Tibial nerve (tissue), 4 donors: ENCODE measurements around the gene GABRB1. TPM values are rescaled to one million over a fixed set of nuclear protein-coding genes. Genes with fewer than 3 reads are reported as not detected.

Experiments used
- DNase-seq, 2 donors: peaks; one replicate each; pipeline ENCODE4 v3.0.0-alpha.2; 2019; ENCODE audit warnings: low spot score in 2 of 2
- H3K27ac ChIP-seq, 4 donors: fragments of 200-600 bp; sonication (generic) in 3 of 4; one replicate each; pipeline ENCODE4 v1.5.1; 2017 to 2019; ENCODE audit warnings: mild to moderate bottlenecking in 1 of 4
- H3K27me3 ChIP-seq, 2 donors: fragments of 200-600 bp; sonication (generic) in 1 of 2; one replicate each; pipeline versions ENCODE4 v1.5.1 to v1.6.0; 2017 to 2019
- H3K36me3 ChIP-seq, 3 donors: fragments of 200-600 bp; sonication (generic); one replicate each; pipeline ENCODE4 v1.5.1; 2018 to 2019
- H3K4me1 ChIP-seq, 4 donors: fragments of 200-600 bp; sonication (generic) in 3 of 4; one replicate each; pipeline ENCODE4 v1.5.1; 2017 to 2019
- H3K4me3 ChIP-seq, 4 donors: fragments of 200-600 bp; sonication (generic) in 3 of 4; one replicate each; pipeline ENCODE4 v1.5.1; 2017 to 2019; ENCODE audit warnings: mild to moderate bottlenecking in 1 of 4, moderate library complexity in 1 of 4
- H3K9me3 ChIP-seq, 4 donors: fragments of 200-600 bp; sonication (generic) in 3 of 4; one replicate each; pipeline ENCODE4 v1.5.1; 2017 to 2019
- EP300 ChIP-seq, 2 donors: sonication (generic); formaldehyde crosslinking; IDR thresholded peaks; one replicate each; pipeline ENCODE4 v1.6.1; 2017; ENCODE audit warnings: antibody characterized with exemption in 2 of 2, mild to moderate bottlenecking in 1 of 2
- POLR2A ChIP-seq, 2 donors: fragments of 450-650 bp; IDR thresholded peaks; one replicate each; pipeline ENCODE4 v1.6.1; 2017; ENCODE audit warnings: antibody characterized with exemption in 2 of 2, mild to moderate bottlenecking in 2 of 2, moderate library complexity in 2 of 2
- WGBS, 2 donors: methylation state at CpG; one replicate each; pipeline ENCODE4 v1.1.5; 2018; 5-methylcytosine and 5-hydroxymethylcytosine counted together
- total RNA-seq, 4 donors: library from RNA; depleted of rRNA; stranded (reverse); fragments of >200 nt; gene quantifications; one replicate each; pipeline ENCODE4 v1.1.0, GENCODE V29; 2016
- TF ChIP-seq, protein P1 (sequence below), 5 experiments: fragments of 200-600 bp in 3 of 5; fragments of 450-650 bp in 2 of 5; sonication (generic) in 3 of 5; IDR thresholded peaks; one replicate each; pipeline ENCODE4 v1.5.1; 2016 to 2019; ENCODE audit warnings: antibody characterized with exemption in 5 of 5, mild to moderate bottlenecking in 3 of 5, moderate library complexity in 2 of 5

Gene GABRB1
- total RNA-seq, 4 donors from 2014 or later = not detected

DNA sequence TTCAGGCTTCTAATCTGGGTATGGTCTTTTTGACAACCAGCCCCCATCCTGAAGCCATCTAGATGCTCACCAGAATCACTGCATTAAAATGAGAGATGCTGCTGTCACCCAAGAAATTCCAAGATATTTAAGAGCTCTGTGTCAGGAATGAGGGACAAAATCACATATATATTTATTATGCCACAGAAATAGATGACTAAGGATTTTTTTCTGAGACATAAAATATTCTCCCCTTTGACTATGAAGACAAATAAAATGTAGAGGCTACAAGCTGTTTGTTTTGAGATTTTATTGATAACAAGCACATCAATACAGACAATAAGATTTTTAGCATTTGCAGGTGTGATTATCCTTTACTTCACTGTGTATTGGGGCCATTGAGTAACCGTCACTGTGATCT lies 354.8 kb downstream of the GABRB1 start:
- Histone ChIP-seq H3K9me3 (no peaks in the 10 kb centered on the region), H3K4me3 (no peak overlapping the region), H3K36me3 (no peaks in the 10 kb centered on the region), H3K27me3 (no peaks in the 10 kb centered on the region), H3K27ac (no peak overlapping the region), H3K4me1 (no peaks in the 10 kb centered on the region)
- TF ChIP-seq POLR2A (IDR thresholded peaks at IDR 0.05) (no peak), EP300 (IDR thresholded peaks at IDR 0.05) (no peak)
- TF ChIP-seq, protein P1, sequence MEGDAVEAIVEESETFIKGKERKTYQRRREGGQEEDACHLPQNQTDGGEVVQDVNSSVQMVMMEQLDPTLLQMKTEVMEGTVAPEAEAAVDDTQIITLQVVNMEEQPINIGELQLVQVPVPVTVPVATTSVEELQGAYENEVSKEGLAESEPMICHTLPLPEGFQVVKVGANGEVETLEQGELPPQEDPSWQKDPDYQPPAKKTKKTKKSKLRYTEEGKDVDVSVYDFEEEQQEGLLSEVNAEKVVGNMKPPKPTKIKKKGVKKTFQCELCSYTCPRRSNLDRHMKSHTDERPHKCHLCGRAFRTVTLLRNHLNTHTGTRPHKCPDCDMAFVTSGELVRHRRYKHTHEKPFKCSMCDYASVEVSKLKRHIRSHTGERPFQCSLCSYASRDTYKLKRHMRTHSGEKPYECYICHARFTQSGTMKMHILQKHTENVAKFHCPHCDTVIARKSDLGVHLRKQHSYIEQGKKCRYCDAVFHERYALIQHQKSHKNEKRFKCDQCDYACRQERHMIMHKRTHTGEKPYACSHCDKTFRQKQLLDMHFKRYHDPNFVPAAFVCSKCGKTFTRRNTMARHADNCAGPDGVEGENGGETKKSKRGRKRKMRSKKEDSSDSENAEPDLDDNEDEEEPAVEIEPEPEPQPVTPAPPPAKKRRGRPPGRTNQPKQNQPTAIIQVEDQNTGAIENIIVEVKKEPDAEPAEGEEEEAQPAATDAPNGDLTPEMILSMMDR (IDR thresholded peaks at IDR 0.05) = no peak
- no peak for DNase-seq
- WGBS, 2 donors = 87 to 96% methylated on average over 1 of the region's 1 CpG

DNA sequence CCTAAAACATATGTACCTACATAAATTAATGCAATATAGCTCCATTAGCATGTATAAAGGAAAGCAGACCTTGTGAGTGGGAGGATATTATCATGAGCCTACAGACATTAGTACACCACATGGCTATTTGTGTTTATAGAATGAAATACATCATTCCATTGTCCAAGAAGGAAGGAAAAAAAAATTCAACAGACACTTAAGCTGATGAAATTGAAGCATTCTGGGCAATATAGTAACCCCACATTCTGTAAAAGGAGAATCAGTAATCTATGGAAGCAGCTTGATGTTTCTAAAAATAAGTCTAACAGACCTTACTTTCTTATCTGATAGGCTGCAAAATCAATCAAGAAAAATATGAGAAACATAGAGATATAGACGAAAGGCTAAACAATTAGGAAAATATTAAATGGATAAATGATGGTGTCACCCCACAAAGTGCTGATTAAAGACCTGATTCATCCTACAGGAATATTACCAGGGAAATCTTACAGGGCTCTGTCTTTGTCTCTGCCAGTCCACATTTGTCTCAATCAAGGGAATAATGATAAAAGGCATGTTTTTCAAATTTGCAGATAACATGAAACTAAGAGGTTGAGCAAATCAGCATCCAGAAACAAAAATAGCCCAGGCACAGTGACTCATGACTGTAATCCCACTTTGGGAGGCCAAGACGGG lies 355.3 kb downstream of the GABRB1 start:
- 77 to 84% methylated on average over 2 of the region's 2 CpGs for WGBS, 2 donors
- Histone ChIP-seq H3K4me3 (no peak overlapping the region), H3K4me1 (no peaks in the 10 kb centered on the region), H3K36me3 (no peaks in the 10 kb centered on the region), H3K27ac (no peak overlapping the region), H3K9me3 (no peaks in the 10 kb centered on the region), H3K27me3 (no peaks in the 10 kb centered on the region)
- DNase-seq = no peak
- TF ChIP-seq POLR2A (IDR thresholded peaks at IDR 0.05) (no peak), EP300 (IDR thresholded peaks at IDR 0.05) (no peak)
- TF ChIP-seq, protein P1 (IDR thresholded peaks at IDR 0.05) = no peak

- H3K27me3 ChIP-seq = no peaks in the 10 kb centered on the region
- 68 to 71% methylated on average over 5 of the region's 5 CpGs for WGBS, 2 donors
- H3K4me1 ChIP-seq = no peaks in the 10 kb centered on the region
- no peak overlapping the region for H3K4me3 ChIP-seq
- no peaks in the 10 kb centered on the region for H3K9me3 ChIP-seq
- no peaks in the 10 kb centered on the region for H3K36me3 ChIP-seq
- DNase-seq = no peak
- H3K27ac ChIP-seq = no peak overlapping the region
- TF ChIP-seq POLR2A (IDR thresholded peaks at IDR 0.05) = no peak
- TF ChIP-seq, protein P1 (IDR thresholded peaks at IDR 0.05) = no peak
- TF ChIP-seq EP300 (IDR thresholded peaks at IDR 0.05) = no peak
These were observed 359.2 kb downstream of the GABRB1 start for GRCh38 chr4:47390428-47391125.

- 91 to 94% methylated on average over 3 of the region's 3 CpGs for WGBS, 2 donors
- no peaks in the 10 kb centered on the region for H3K27me3 ChIP-seq
- no peak overlapping the region for H3K4me3 ChIP-seq
- TF ChIP-seq, protein P1 (IDR thresholded peaks at IDR 0.05) = no peak
- TF ChIP-seq POLR2A (IDR thresholded peaks at IDR 0.05) (no peak), EP300 (IDR thresholded peaks at IDR 0.05) (no peak)
- DNase-seq = no peak
- no peaks in the 10 kb centered on the region for H3K36me3 ChIP-seq
- H3K9me3 ChIP-seq = no peaks in the 10 kb centered on the region
- no peaks in the 10 kb centered on the region for H3K4me1 ChIP-seq
- no peak overlapping the region for H3K27ac ChIP-seq
These were observed 359.9 kb downstream of the GABRB1 start for GRCh38 chr4:47391256-47391655.

GRCh38 chr4:47406408-47406807 lies 375.0 kb downstream of the GABRB1 start:
- WGBS, 2 donors = 72 to 75% methylated on average over 2 of the region's 2 CpGs
- no peaks in the 10 kb centered on the region for H3K4me1 ChIP-seq
- DNase-seq = no peak
- no peaks in the 10 kb centered on the region for H3K27me3 ChIP-seq
- no peaks in the 10 kb centered on the region for H3K36me3 ChIP-seq
- TF ChIP-seq, protein P1 (IDR thresholded peaks at IDR 0.05) = no peak
- TF ChIP-seq POLR2A (IDR thresholded peaks at IDR 0.05) = no peak
- no peak overlapping the region for H3K27ac ChIP-seq
- H3K4me3 ChIP-seq = no peak overlapping the region
- no peaks in the 10 kb centered on the region for H3K9me3 ChIP-seq
